HEK293 (cell line): ENCODE results near the gene CANX.

ENCODE experiments used
- HOXD13 ChIP-seq: sonication (generic); formaldehyde crosslinking; IDR thresholded peaks from 2 replicates; pipeline ENCODE4 v1.8.0; 2022; ENCODE audit warnings: missing genetic modification reagents, borderline replicate concordance
- PBX3 ChIP-seq: sonication (generic); formaldehyde crosslinking; IDR thresholded peaks from 2 replicates; pipeline ENCODE4 v1.8.1; 2022; ENCODE audit warnings: mild to moderate bottlenecking, moderate library complexity, missing genetic modification reagents
- SETDB1 ChIP-seq: IDR thresholded peaks from one replicate; pipeline ENCODE4 v1.6.1; 2017; ENCODE audit warnings: mild to moderate bottlenecking, low read length, moderate library complexity, mixed read lengths; ENCODE audit not compliant: insufficient read length
- SP7 ChIP-seq: fragments of 450-650 bp; formaldehyde crosslinking; IDR thresholded peaks from 2 replicates; pipeline ENCODE4 v1.5.1; 2016; ENCODE audit warnings: missing biosample characterization, missing genetic modification characterization
- YY2 ChIP-seq: fragments of 450-650 bp; formaldehyde crosslinking; IDR thresholded peaks from 2 replicates; pipeline ENCODE4 v1.5.1; 2016; ENCODE audit warnings: missing biosample characterization, missing genetic modification characterization
- ZBTB26 ChIP-seq: fragments of 450-650 bp; formaldehyde crosslinking; optimal IDR thresholded peaks from 2 replicates; pipeline ENCODE3; 2016; ENCODE audit warnings: missing biosample characterization, mild to moderate bottlenecking, missing genetic modification characterization
- ZBTB48 ChIP-seq: fragments of 450-650 bp; formaldehyde crosslinking; IDR thresholded peaks from 2 replicates; pipeline ENCODE4 v1.5.1; 2016; ENCODE audit warnings: missing biosample characterization, missing genetic modification characterization
- ZEB2 ChIP-seq: fragments of 450-650 bp; formaldehyde crosslinking; IDR thresholded peaks from 2 replicates; pipeline ENCODE4 v1.5.1; 2016; ENCODE audit warnings: missing biosample characterization, missing genetic modification characterization
- ZFP37 ChIP-seq: fragments of 450-650 bp; formaldehyde crosslinking; IDR thresholded peaks from 2 replicates; pipeline ENCODE4 v1.5.1; 2016; ENCODE audit warnings: missing biosample characterization, missing genetic modification characterization
- ZNF155 ChIP-seq: fragments of 450-650 bp; formaldehyde crosslinking; IDR thresholded peaks from 2 replicates; pipeline ENCODE4 v1.5.1; 2016; ENCODE audit warnings: missing biosample characterization, missing genetic modification characterization
- ZNF174 ChIP-seq: fragments of 450-650 bp; formaldehyde crosslinking; IDR thresholded peaks from 2 replicates; pipeline ENCODE4 v1.5.0; 2017; ENCODE audit warnings: missing biosample characterization, mild to moderate bottlenecking, missing genetic modification characterization
- ZNF18 ChIP-seq: fragments of 450-650 bp; formaldehyde crosslinking; IDR thresholded peaks from 2 replicates; pipeline ENCODE4 v1.5.1; 2016; ENCODE audit warnings: missing biosample characterization, missing genetic modification characterization
- ZNF24 ChIP-seq: fragments of 450-650 bp; formaldehyde crosslinking; IDR thresholded peaks from 2 replicates; pipeline ENCODE4 v1.5.1; 2016; ENCODE audit warnings: missing biosample characterization, missing genetic modification characterization
- ZNF302 ChIP-seq: fragments of 450-650 bp; formaldehyde crosslinking; IDR thresholded peaks from 2 replicates; pipeline ENCODE4 v1.5.1; 2016; ENCODE audit warnings: missing biosample characterization, missing genetic modification characterization, low read depth
- ZNF341 ChIP-seq: fragments of 450-650 bp; formaldehyde crosslinking; IDR thresholded peaks from 2 replicates; pipeline ENCODE4; 2016; ENCODE audit warnings: low read depth, missing biosample characterization, missing genetic modification characterization
- ZNF354C ChIP-seq: fragments of 450-650 bp; formaldehyde crosslinking; IDR thresholded peaks from 2 replicates; pipeline ENCODE4 v1.5.1; 2016; ENCODE audit warnings: missing biosample characterization, missing genetic modification characterization, low read depth, borderline replicate concordance
- ZNF391 ChIP-seq: fragments of 450-650 bp; formaldehyde crosslinking; IDR thresholded peaks from 2 replicates; pipeline ENCODE4 v1.5.1; 2016; ENCODE audit warnings: low read depth, missing biosample characterization, missing genetic modification characterization, borderline replicate concordance
- ZNF449 ChIP-seq: fragments of 450-650 bp; formaldehyde crosslinking; IDR thresholded peaks from 2 replicates; pipeline ENCODE4 v1.5.1; 2017; ENCODE audit warnings: missing biosample characterization, mild to moderate bottlenecking, missing genetic modification characterization, moderate library complexity
- ZNF596 ChIP-seq: fragments of 450-650 bp; IDR thresholded peaks from 2 replicates; pipeline ENCODE4 v1.5.0; 2018; ENCODE audit warnings: missing biosample characterization, mild to moderate bottlenecking, missing genetic modification characterization, moderate library complexity
- ZNF629 ChIP-seq: fragments of 450-650 bp; formaldehyde crosslinking; IDR thresholded peaks from 2 replicates; pipeline ENCODE4 v1.5.1; 2017; ENCODE audit warnings: missing biosample characterization, missing genetic modification characterization
- ZNF670 ChIP-seq: fragments of 450-650 bp; formaldehyde crosslinking; IDR thresholded peaks from 2 replicates; pipeline ENCODE4 v1.5.1; 2016; ENCODE audit warnings: missing biosample characterization, missing genetic modification characterization, low read depth
- ZNF76 ChIP-seq: fragments of 450-650 bp; formaldehyde crosslinking; IDR thresholded peaks from 2 replicates; pipeline ENCODE4; 2016; ENCODE audit warnings: low read depth, missing biosample characterization, missing genetic modification characterization, borderline replicate concordance
- ZNF785 ChIP-seq: fragments of 450-650 bp; formaldehyde crosslinking; IDR thresholded peaks from 2 replicates; pipeline ENCODE4 v1.5.1; 2016; ENCODE audit warnings: missing biosample characterization, missing genetic modification characterization
- TF ChIP-seq, protein P1 (sequence below): fragments of 450-650 bp; formaldehyde crosslinking; IDR thresholded peaks from 2 replicates; pipeline ENCODE4 v1.5.1; 2016; ENCODE audit warnings: missing biosample characterization, missing genetic modification characterization, borderline replicate concordance
- TF ChIP-seq, protein P2 (sequence below): fragments of 450-650 bp; IDR thresholded peaks from 2 replicates; pipeline ENCODE4 v1.5.1; 2018; ENCODE audit warnings: missing biosample characterization, mild to moderate bottlenecking, missing genetic modification characterization

Gene CANX

GRCh38 chr5:179697993-179698934 lies 503 bp upstream of the CANX start (continued):
- TF ChIP-seq YY2 (tag by site-specific recombination), result 0 out of 2 replicates have a peak, but pooled peaks have one; percentile 53
- no peak for TF ChIP-seq ZNF302 (tag by site-specific recombination)
- TF ChIP-seq SETDB1, result no peak
- peak; percentile 30; the same call in 1 of the 2 replicates for TF ChIP-seq ZNF24 (tag by site-specific recombination)
- TF ChIP-seq ZNF76 (tag by site-specific recombination), result peak; percentile 60; the same call in 1 of the 2 replicates
- TF ChIP-seq SP7 (tag by site-specific recombination), result peak; percentile 74; the same call in 1 of the 2 replicates
- peak; percentile 99 for TF ChIP-seq PBX3 (CRISPR knock-in tag)
- TF ChIP-seq ZNF18 (tag by site-specific recombination), result no peak
- TF ChIP-seq ZNF174 (tag by site-specific recombination), result no peak
- TF ChIP-seq ZNF629, result peak; percentile 68
- peak; percentile 79 for TF ChIP-seq ZFP37 (tag by site-specific recombination)
- TF ChIP-seq ZNF449, result no peak
- peak; percentile 99 for TF ChIP-seq ZBTB26 (tag by site-specific recombination)
- TF ChIP-seq, protein P1, sequence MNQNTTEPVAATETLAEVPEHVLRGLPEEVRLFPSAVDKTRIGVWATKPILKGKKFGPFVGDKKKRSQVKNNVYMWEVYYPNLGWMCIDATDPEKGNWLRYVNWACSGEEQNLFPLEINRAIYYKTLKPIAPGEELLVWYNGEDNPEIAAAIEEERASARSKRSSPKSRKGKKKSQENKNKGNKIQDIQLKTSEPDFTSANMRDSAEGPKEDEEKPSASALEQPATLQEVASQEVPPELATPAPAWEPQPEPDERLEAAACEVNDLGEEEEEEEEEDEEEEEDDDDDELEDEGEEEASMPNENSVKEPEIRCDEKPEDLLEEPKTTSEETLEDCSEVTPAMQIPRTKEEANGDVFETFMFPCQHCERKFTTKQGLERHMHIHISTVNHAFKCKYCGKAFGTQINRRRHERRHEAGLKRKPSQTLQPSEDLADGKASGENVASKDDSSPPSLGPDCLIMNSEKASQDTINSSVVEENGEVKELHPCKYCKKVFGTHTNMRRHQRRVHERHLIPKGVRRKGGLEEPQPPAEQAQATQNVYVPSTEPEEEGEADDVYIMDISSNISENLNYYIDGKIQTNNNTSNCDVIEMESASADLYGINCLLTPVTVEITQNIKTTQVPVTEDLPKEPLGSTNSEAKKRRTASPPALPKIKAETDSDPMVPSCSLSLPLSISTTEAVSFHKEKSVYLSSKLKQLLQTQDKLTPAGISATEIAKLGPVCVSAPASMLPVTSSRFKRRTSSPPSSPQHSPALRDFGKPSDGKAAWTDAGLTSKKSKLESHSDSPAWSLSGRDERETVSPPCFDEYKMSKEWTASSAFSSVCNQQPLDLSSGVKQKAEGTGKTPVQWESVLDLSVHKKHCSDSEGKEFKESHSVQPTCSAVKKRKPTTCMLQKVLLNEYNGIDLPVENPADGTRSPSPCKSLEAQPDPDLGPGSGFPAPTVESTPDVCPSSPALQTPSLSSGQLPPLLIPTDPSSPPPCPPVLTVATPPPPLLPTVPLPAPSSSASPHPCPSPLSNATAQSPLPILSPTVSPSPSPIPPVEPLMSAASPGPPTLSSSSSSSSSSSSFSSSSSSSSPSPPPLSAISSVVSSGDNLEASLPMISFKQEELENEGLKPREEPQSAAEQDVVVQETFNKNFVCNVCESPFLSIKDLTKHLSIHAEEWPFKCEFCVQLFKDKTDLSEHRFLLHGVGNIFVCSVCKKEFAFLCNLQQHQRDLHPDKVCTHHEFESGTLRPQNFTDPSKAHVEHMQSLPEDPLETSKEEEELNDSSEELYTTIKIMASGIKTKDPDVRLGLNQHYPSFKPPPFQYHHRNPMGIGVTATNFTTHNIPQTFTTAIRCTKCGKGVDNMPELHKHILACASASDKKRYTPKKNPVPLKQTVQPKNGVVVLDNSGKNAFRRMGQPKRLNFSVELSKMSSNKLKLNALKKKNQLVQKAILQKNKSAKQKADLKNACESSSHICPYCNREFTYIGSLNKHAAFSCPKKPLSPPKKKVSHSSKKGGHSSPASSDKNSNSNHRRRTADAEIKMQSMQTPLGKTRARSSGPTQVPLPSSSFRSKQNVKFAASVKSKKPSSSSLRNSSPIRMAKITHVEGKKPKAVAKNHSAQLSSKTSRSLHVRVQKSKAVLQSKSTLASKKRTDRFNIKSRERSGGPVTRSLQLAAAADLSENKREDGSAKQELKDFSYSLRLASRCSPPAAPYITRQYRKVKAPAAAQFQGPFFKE (tag by site-specific recombination), result no peak
- TF ChIP-seq ZEB2 (tag by site-specific recombination), result peak; percentile 39; the same call in 1 of the 2 replicates
- TF ChIP-seq ZNF354C (tag by site-specific recombination), result no peak
- TF ChIP-seq ZNF155 (tag by site-specific recombination), result no peak
- TF ChIP-seq HOXD13 (CRISPR knock-in tag), result no peak
- TF ChIP-seq ZNF341, result peak; percentile 64
- no peak for TF ChIP-seq ZNF670
- TF ChIP-seq ZNF785, result no peak
- TF ChIP-seq ZNF596 (tag by site-specific recombination), result no peak
- peak; percentile 50; the same call in 1 of the 2 replicates for TF ChIP-seq ZBTB48 (tag by site-specific recombination)
- TF ChIP-seq ZNF391 (tag by site-specific recombination), result peak; percentile 82; the same call in 1 of the 2 replicates
- TF ChIP-seq, protein P2, sequence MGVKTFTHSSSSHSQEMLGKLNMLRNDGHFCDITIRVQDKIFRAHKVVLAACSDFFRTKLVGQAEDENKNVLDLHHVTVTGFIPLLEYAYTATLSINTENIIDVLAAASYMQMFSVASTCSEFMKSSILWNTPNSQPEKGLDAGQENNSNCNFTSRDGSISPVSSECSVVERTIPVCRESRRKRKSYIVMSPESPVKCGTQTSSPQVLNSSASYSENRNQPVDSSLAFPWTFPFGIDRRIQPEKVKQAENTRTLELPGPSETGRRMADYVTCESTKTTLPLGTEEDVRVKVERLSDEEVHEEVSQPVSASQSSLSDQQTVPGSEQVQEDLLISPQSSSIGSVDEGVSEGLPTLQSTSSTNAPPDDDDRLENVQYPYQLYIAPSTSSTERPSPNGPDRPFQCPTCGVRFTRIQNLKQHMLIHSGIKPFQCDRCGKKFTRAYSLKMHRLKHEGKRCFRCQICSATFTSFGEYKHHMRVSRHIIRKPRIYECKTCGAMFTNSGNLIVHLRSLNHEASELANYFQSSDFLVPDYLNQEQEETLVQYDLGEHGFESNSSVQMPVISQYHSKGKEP (tag by site-specific recombination), result no peak
